ENCODE measurements around the gene SERP1.
A peak's percentile ranks its signal among the peaks of the same experiment; 100 is the strongest.

DNA sequence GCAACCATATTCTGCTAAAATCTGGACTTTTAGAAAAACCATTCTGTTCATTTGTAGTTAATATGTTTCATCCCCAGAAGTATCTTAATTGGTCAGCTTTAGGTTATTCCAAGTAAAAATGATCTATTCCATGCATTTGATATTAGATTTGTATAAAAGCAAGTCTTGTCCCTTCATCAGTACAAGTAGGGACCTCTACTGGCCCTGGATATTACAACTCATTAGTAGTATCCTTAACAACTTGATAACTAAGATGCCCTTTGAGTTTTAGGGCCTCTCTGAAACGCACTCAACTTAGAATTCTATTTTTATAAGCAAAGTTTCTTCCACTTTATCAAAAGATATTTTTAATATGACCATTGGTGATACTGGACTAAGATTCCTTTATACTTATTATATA, 31.6 kb upstream of the SERP1 start:
- TF ChIP-seq, protein P1, sequence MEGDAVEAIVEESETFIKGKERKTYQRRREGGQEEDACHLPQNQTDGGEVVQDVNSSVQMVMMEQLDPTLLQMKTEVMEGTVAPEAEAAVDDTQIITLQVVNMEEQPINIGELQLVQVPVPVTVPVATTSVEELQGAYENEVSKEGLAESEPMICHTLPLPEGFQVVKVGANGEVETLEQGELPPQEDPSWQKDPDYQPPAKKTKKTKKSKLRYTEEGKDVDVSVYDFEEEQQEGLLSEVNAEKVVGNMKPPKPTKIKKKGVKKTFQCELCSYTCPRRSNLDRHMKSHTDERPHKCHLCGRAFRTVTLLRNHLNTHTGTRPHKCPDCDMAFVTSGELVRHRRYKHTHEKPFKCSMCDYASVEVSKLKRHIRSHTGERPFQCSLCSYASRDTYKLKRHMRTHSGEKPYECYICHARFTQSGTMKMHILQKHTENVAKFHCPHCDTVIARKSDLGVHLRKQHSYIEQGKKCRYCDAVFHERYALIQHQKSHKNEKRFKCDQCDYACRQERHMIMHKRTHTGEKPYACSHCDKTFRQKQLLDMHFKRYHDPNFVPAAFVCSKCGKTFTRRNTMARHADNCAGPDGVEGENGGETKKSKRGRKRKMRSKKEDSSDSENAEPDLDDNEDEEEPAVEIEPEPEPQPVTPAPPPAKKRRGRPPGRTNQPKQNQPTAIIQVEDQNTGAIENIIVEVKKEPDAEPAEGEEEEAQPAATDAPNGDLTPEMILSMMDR (IDR thresholded peaks at IDR 0.05) = peak in 1 of 6 experiments; percentile 8
- TF ChIP-seq POLR2A (IDR thresholded peaks at IDR 0.05) = no peak

Measured in adrenal gland (tissue), 5 donors.